GM18517 (cell line): ENCODE measurements around the gene MAP4K4.

Source experiments
- ATAC-seq: cut with Tn5 transposase; IDR thresholded peaks from one replicate; pipeline ENCODE4 v1.9.1; 2021; ENCODE audit warnings: mild to moderate bottlenecking, moderate library complexity; ENCODE audit not compliant: unreplicated experiment

MAP4K4 gene

GRCh38 chr2:101811226-101812015 is 113.9 kb downstream of the MAP4K4 start:
- no peak for ATAC-seq

- ATAC-seq, result no peak
Measured at GRCh38 chr2:101812226-101812625, 114.7 kb downstream of the MAP4K4 start.

- no peak for ATAC-seq
Measured at GRCh38 chr2:101814752-101815151, 117.2 kb downstream of the MAP4K4 start.

GRCh38 chr2:101815154-101815553 is 117.6 kb downstream of the MAP4K4 start:
- no peak for ATAC-seq

- no peak for ATAC-seq
Measured at GRCh38 chr2:101815739-101816391, 118.4 kb downstream of the MAP4K4 start.

GRCh38 chr2:101816598-101816997 is 119.1 kb downstream of the MAP4K4 start:
- ATAC-seq, result no peak

- ATAC-seq, result no peak
Measured at GRCh38 chr2:101817481-101817880, 120.0 kb downstream of the MAP4K4 start.

GRCh38 chr2:101818531-101819451 is 121.3 kb downstream of the MAP4K4 start:
- no peak for ATAC-seq

GRCh38 chr2:101820519-101820918 is 123.0 kb downstream of the MAP4K4 start:
- no peak for ATAC-seq

- no peak for ATAC-seq
Measured at GRCh38 chr2:101821059-101821805, 123.7 kb downstream of the MAP4K4 start.

- no peak for ATAC-seq
Measured at GRCh38 chr2:101821828-101822458, 124.4 kb downstream of the MAP4K4 start.

GRCh38 chr2:101823347-101823791 is 125.9 kb downstream of the MAP4K4 start:
- ATAC-seq, result no peak

GRCh38 chr2:101823859-101824258 is 126.4 kb downstream of the MAP4K4 start:
- no peak for ATAC-seq

- ATAC-seq, result no peak
Measured at GRCh38 chr2:101826716-101827115, 129.2 kb downstream of the MAP4K4 start.

GRCh38 chr2:101827246-101827645 is 129.7 kb downstream of the MAP4K4 start:
- no peak for ATAC-seq

- ATAC-seq, result no peak
Measured at GRCh38 chr2:101828257-101828656, 130.8 kb downstream of the MAP4K4 start.

- no peak for ATAC-seq
Measured at GRCh38 chr2:101828673-101829334, 131.3 kb downstream of the MAP4K4 start.

GRCh38 chr2:101829429-101829828 is 131.9 kb downstream of the MAP4K4 start:
- ATAC-seq, result no peak

- ATAC-seq, result no peak
Measured at GRCh38 chr2:101830146-101830545, 132.6 kb downstream of the MAP4K4 start.

- no peak for ATAC-seq
Measured at GRCh38 chr2:101830555-101830954, 133.0 kb downstream of the MAP4K4 start.
